HepG2 (cell line): Measurements from ENCODE around the gene COL27A1. TPM values are rescaled to one million over a fixed set of nuclear protein-coding genes. Genes with fewer than 3 reads are reported as not detected.

Experiments used
- ATAC-seq: fragments of 200-7000 bp; cut with Tn5 transposase; 3 replicates; pipeline ENCODE4 v1.9.1; 2020; ENCODE audit warnings: mild to moderate bottlenecking, moderate library complexity
- BruUV-seq: library from RNA; stranded (reverse); fragments of 400-500 nt; replicated peaks from 2 replicates; lab custom pipeline; 2021; lab: Mats Ljungman, UMichigan
- CTCF ChIA-PET: fragments of 300-600 bp; formaldehyde crosslinking; extraction: SDS; loops from one replicate; lab custom pipeline; 2021; ENCODE audit warnings: low total read pairs, inconsistent platforms, low intra/inter-chr PET ratio; lab: Yijun Ruan, JAX
- POLR2A ChIA-PET: fragments of 350-600 bp; sonication (Branson Sonifier 250); formaldehyde crosslinking; loops from one replicate; lab custom pipeline; 2020; ENCODE audit warnings: antibody characterized with exemption, inconsistent platforms; lab: Yijun Ruan, JAX
- DNase-seq: peaks from one replicate; pipeline ENCODE4 v3.0.0-alpha.2; 2015; ENCODE audit warnings: low spot score
- FAIRE-seq: peaks from 3 replicates; lab custom pipeline; 2011; peaks lifted over from hg19 to GRCh38; lab: Jason Lieb, UNC
- H2AFZ ChIP-seq: one replicate; pipeline ENCODE4 v1.6.1; 2011; ENCODE audit warnings: low read length, inconsistent platforms
- H3K27ac ChIP-seq: fragments of 300-600 bp; 3 replicates; pipeline ENCODE4 v1.8.0; 2011; ENCODE audit warnings: mixed run types, mild to moderate bottlenecking, mixed read lengths, low read length, inconsistent platforms; ENCODE audit not compliant: insufficient read depth; ENCODE audit errors: extremely low read length
- H3K27me3 ChIP-seq, 2 experiments: fragments of 200-600 bp in 1 of 2; 2 replicates in 1 of 2; 3 replicates in 1 of 2; pipeline versions ENCODE4 v1.6.0 to v1.8.0; 2011; ENCODE audit warnings: low read length in 2 of 2, mild to moderate bottlenecking in 2 of 2, moderate library complexity in 2 of 2, inconsistent platforms in 1 of 2; ENCODE audit not compliant: insufficient read depth in 2 of 2, control insufficient read depth in 1 of 2
- H3K36me3 ChIP-seq, 2 experiments: fragments of 200-600 bp in 1 of 2; replicated peaks in 1 of 2; 2 replicates in 1 of 2; 3 replicates in 1 of 2; pipeline versions ENCODE4 v1.5.1 to v1.8.0; 2011; ENCODE audit warnings: low read length in 2 of 2, inconsistent platforms in 1 of 2; ENCODE audit not compliant: insufficient read depth in 2 of 2, control insufficient read depth in 1 of 2
- H3K4me1 ChIP-seq: 2 replicates; pipeline ENCODE4 v1.5.1; 2012; ENCODE audit warnings: low read length, inconsistent platforms; ENCODE audit not compliant: insufficient read depth
- H3K4me2 ChIP-seq: 2 replicates; pipeline ENCODE4 v1.6.0; 2011; ENCODE audit warnings: low read depth, low read length, inconsistent platforms
- H3K4me3 ChIP-seq, 3 experiments: fragments of 200-600 bp in 1 of 3; sonication (generic), shearing (Covaris generic) in 1 of 3; replicated peaks in 1 of 3; 2 replicates each; pipeline ENCODE4 v1.5.1; 2011 to 2016; ENCODE audit warnings: low read length in 3 of 3, inconsistent platforms in 2 of 3, low read depth in 2 of 3, mild to moderate bottlenecking in 2 of 3, control low read depth in 1 of 3, mixed read lengths in 1 of 3; ENCODE audit not compliant: insufficient read depth in 1 of 3
- H3K79me2 ChIP-seq: one replicate; pipeline ENCODE4 v1.6.1; 2011; ENCODE audit warnings: low read length, inconsistent platforms; ENCODE audit not compliant: insufficient read depth
- H3K9ac ChIP-seq: 2 replicates; pipeline ENCODE4 v1.6.0; 2011; ENCODE audit warnings: mild to moderate bottlenecking, low read depth, low read length, inconsistent platforms; ENCODE audit not compliant: insufficient read depth
- H3K9me3 ChIP-seq: 2 replicates; pipeline ENCODE4 v1.5.1; 2012; ENCODE audit warnings: mild to moderate bottlenecking, low read length
- H4K20me1 ChIP-seq: 2 replicates; pipeline ENCODE4 v1.6.0; 2011; ENCODE audit warnings: inconsistent platforms, mild to moderate bottlenecking, low read length, moderate library complexity; ENCODE audit not compliant: insufficient read depth
- AGO2 ChIP-seq: fragments of 200-400 bp; formaldehyde crosslinking; optimal IDR thresholded peaks from 2 replicates; pipeline ENCODE3; 2017; ENCODE audit warnings: mild to moderate bottlenecking, low read depth, low read length, moderate library complexity
- MED8 ChIP-seq: sonication (generic); formaldehyde crosslinking; IDR thresholded peaks from 2 replicates; pipeline ENCODE4 v1.8.1; 2023; ENCODE audit warnings: mild to moderate bottlenecking, missing genetic modification reagents; ENCODE audit not compliant: insufficient replicate concordance
- MTF1 ChIP-seq: sonication (generic); formaldehyde crosslinking; IDR thresholded peaks from 2 replicates; pipeline ENCODE4 v1.5.0; 2020; ENCODE audit warnings: missing genetic modification reagents
- PAF1 ChIP-seq: IDR thresholded peaks from 2 replicates; pipeline ENCODE4 v1.6.1; 2016; ENCODE audit warnings: missing genetic modification reagents, missing compliant biosample characterization
- POLR2AphosphoS5 ChIP-seq: IDR thresholded peaks from 2 replicates; pipeline ENCODE4 v1.6.1; 2012; ENCODE audit warnings: low read depth, low read length
- RBM22 ChIP-seq: fragments of 200-400 bp; formaldehyde crosslinking; optimal IDR thresholded peaks from 2 replicates; pipeline ENCODE3; 2017; ENCODE audit warnings: mild to moderate bottlenecking, low read length, moderate library complexity
- RELA ChIP-seq: sonication (generic); formaldehyde crosslinking; IDR thresholded peaks from 2 replicates; pipeline ENCODE4 v1.4.0; 2020; ENCODE audit warnings: missing genetic modification reagents
- WGBS: methylation state at CpG from one replicate; pipeline ENCODE4 v1.1.6; 2017; ENCODE audit warnings: low lambda C conversion rate; 5-methylcytosine and 5-hydroxymethylcytosine counted together
- in situ Hi-C: cut with HindIII; loops from 2 replicates; pipeline ENCODE4 v1.10.0; 2017; ENCODE audit warnings: low pct_unique_long_range_greater_than_20kb; ENCODE audit not compliant: extremely low pct_ligation_motif_present
- intact Hi-C: fragments of 100-400 bp; cut with micrococcal nuclease; formaldehyde crosslinking; loops from one replicate; pipeline ENCODE4 v1.10.0; 2022; ENCODE audit not compliant: unreplicated experiment
- polyA plus RNA-seq, 8 experiments: library from polyadenylated mRNA; depleted of rRNA in 3 of 8; stranded (reverse) in 7 of 8; unstranded in 1 of 8; fragments of >200 nt; fragmentation: Illumina TruSeq in 4 of 8; extraction: Trizol in 4 of 8; gene quantifications; 2 replicates each; pipeline versions ENCODE4 v1.2.1 to v1.2.3, GENCODE V29; 2011 to 2016; ENCODE audit warnings: low read depth in 4 of 8, missing spikeins in 1 of 8, mixed read lengths in 1 of 8; ENCODE audit not compliant: insufficient read depth in 1 of 8
- total RNA-seq, 5 experiments: library from RNA; depleted of rRNA; stranded (reverse); fragments of >200 nt; fragmentation: Illumina TruSeq; extraction: Trizol; gene quantifications; 2 replicates each; pipeline ENCODE4 v1.2.3, GENCODE V29; 2016; ENCODE audit warnings: low read depth in 1 of 5
- TF ChIP-seq, protein P1 (sequence below): sonication (generic); formaldehyde crosslinking; IDR thresholded peaks from 2 replicates; pipeline ENCODE4 v1.4.0; 2020; ENCODE audit warnings: missing genetic modification reagents
- TF ChIP-seq, protein P2 (sequence below): sonication (generic); formaldehyde crosslinking; IDR thresholded peaks from 2 replicates; pipeline ENCODE4 v1.5.0; 2020; ENCODE audit warnings: missing genetic modification reagents

COL27A1 gene
- total and polyA plus RNA-seq, 2 of the 13 experiments (the other 11 are each of a cell fraction or from before 2014, with no cell fraction given), result 71.3 to 89.1 TPM

DNA sequence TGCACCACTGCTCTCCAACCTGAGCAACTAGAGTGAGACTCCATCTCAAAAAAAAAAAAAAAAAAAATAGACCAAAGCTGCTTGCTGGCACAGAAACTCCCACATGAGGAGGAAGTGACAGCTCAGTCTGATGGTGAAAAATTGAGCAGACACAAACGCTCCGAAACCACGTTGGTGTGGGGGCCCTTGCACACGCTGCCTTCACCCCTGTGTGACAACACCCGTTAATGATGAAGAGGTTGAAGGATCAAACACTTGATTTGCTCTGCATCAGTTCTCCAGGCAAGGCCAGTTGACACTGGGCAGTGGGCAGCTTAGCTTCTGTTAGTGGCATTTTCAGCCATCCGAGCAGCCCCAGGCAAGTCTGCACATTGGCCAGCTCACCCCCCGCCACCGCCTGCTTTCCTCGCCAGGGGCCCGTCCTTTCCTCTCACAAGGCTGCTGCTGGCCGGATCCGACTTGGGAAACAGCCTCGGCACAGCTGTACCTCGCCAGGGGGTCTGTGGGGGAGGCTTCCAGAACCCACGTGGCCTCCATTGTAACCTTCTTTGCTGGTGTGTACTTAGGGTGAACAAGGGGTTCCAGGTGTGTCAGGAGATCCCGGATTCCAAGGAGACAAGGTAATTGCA lies 79.8 kb downstream of the COL27A1 start:
- Histone ChIP-seq H3K36me3 (peaks cover 36 to 74% of the 10 kb centered on the region in 2 experiments), H2AFZ (no peak overlapping the region), H3K4me1 (no peaks in the 10 kb centered on the region), H3K9ac (no peak overlapping the region), H3K27ac (no peak overlapping the region), H3K79me2 (no peaks in the 10 kb centered on the region), H3K4me3 (no peak overlapping the region)
- BruUV-seq, result no TSS peak
- no peak for DNase-seq
- 97% methylated on average over 14 of the region's 16 CpGs for WGBS
- TF ChIP-seq, protein P1, sequence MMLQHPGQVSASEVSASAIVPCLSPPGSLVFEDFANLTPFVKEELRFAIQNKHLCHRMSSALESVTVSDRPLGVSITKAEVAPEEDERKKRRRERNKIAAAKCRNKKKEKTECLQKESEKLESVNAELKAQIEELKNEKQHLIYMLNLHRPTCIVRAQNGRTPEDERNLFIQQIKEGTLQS (CRISPR knock-in tag), result no peak
- no peak for TF ChIP-seq RELA
- TF ChIP-seq MED8 (CRISPR knock-in tag), result no peak
- TF ChIP-seq PAF1 (CRISPR knock-in tag), result peak; percentile 57; the same call in 1 of the 2 replicates
- no peak for TF ChIP-seq MTF1 (CRISPR knock-in tag)
- 0 out of 2 replicates have a peak, but pooled peaks have one; percentile 18 for TF ChIP-seq POLR2AphosphoS5
- TF ChIP-seq RBM22, result peak; percentile 91
- peak; percentile 98 for TF ChIP-seq AGO2
- TF ChIP-seq, protein P2, sequence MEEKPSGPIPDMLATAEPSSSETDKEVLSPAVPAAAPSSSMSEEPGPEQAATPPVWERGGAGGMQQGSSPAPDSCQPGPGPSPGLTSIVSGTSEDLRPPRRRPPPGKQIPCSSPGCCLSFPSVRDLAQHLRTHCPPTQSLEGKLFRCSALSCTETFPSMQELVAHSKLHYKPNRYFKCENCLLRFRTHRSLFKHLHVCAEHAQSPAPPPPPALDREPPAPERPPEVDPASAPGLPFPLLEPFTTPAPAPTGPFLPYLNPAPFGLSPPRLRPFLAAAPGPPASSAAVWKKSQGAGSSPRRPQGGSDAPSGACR (CRISPR knock-in tag), result no peak
- TF ChIP-seq, all 625 proteins: peak for 4
- Histone ChIP-seq H3K9me3 (no peaks in the 10 kb centered on the region), H4K20me1 (no peaks in the 10 kb centered on the region), H3K4me2 (no peak overlapping the region), H3K27me3 (no peaks in the 10 kb centered on the region)
- ChIA-PET POLR2A (interaction anchor here (1.3 kb wide), 1 partner anchor 153 kb away, joined by 5 read pairs; no protein-coding TSS in a partner anchor), CTCF (no interaction called here)
- in situ Hi-C loops, result no loop called here
- ATAC-seq, result no peak
- no peak for FAIRE-seq
- intact Hi-C loops, result loop anchor here (5.0 kb wide), 1 partner anchor 128 kb away; no protein-coding TSS in a partner anchor
